COLO829 (cell line): Measurements from ENCODE around the gene FOXJ1.
A peak's percentile ranks its signal among the peaks of the same experiment; 100 is the strongest.

Experiments used
- DNase-seq: peaks from one replicate; pipeline ENCODE4 v3.0.0; 2012; ENCODE audit warnings: low spot score

The FOXJ1 gene

GRCh38 chr17:76123749-76124581, 17.1 kb downstream of the FOXJ1 start:
- no peak for DNase-seq

- DNase-seq: no peak
These were observed 17.9 kb downstream of the FOXJ1 start for GRCh38 chr17:76123191-76123499.

- no peak for DNase-seq
These were observed 18.4 kb downstream of the FOXJ1 start for GRCh38 chr17:76122431-76123190.

- no peak for DNase-seq
These were observed 19.1 kb downstream of the FOXJ1 start for GRCh38 chr17:76121932-76122430.

- DNase-seq: no peak
These were observed 20.4 kb downstream of the FOXJ1 start for GRCh38 chr17:76120658-76121008.

- no peak for DNase-seq
These were observed 21.4 kb downstream of the FOXJ1 start for GRCh38 chr17:76119409-76120371.

GRCh38 chr17:76115138-76115754, 25.8 kb downstream of the FOXJ1 start:
- no peak for DNase-seq

- no peak for DNase-seq
These were observed 29.1 kb downstream of the FOXJ1 start for GRCh38 chr17:76111956-76112355.

- DNase-seq: no peak
These were observed 33.5 kb downstream of the FOXJ1 start for GRCh38 chr17:76107509-76107908.

- no peak for DNase-seq
These were observed 34.3 kb downstream of the FOXJ1 start for GRCh38 chr17:76106703-76107102.

- DNase-seq: no peak
These were observed 36.2 kb downstream of the FOXJ1 start for GRCh38 chr17:76104896-76105231.

- DNase-seq: no peak
These were observed 36.7 kb downstream of the FOXJ1 start for GRCh38 chr17:76104140-76104895.

GRCh38 chr17:76103274-76104139, 37.5 kb downstream of the FOXJ1 start, which contains the start of gene EXOC7:
EXOC7 (minus strand) TSS chr17:76103787; CDS start chr17:76103692, 95 bp downstream.
- peak; percentile 92 for DNase-seq

- DNase-seq: no peak
These were observed 38.1 kb downstream of the FOXJ1 start for GRCh38 chr17:76102944-76103273.

- DNase-seq: no peak
These were observed 43.2 kb downstream of the FOXJ1 start for GRCh38 chr17:76097716-76098295.

- no peak for DNase-seq
These were observed 45.1 kb downstream of the FOXJ1 start for GRCh38 chr17:76095943-76096342.

- no peak for DNase-seq
These were observed 47.0 kb downstream of the FOXJ1 start for GRCh38 chr17:76094046-76094445.

GRCh38 chr17:76092526-76093413, 48.3 kb downstream of the FOXJ1 start:
- DNase-seq: no peak
